Parathyroid adenoma (tissue), 2 donors: ENCODE results near the gene ATP9B.

Experiments
- H2AFZ ChIP-seq: fragments of 300-600 bp; sonication (generic); one replicate; pipeline ENCODE4 v1.7.0; 2017; ENCODE audit warnings: antibody characterized with exemption, mild to moderate bottlenecking
- H3K27ac ChIP-seq: fragments of 300-600 bp; sonication (generic); one replicate; pipeline ENCODE4 v1.7.0; 2017
- H3K27me3 ChIP-seq: fragments of 300-600 bp; sonication (generic); one replicate; pipeline ENCODE4 v1.7.0; 2017; ENCODE audit warnings: low read length; ENCODE audit not compliant: control insufficient read depth, insufficient read depth
- H3K36me3 ChIP-seq: fragments of 300-600 bp; sonication (generic); one replicate; pipeline ENCODE4 v1.7.0; 2017; ENCODE audit warnings: low read length; ENCODE audit not compliant: control insufficient read depth, insufficient read depth
- H3K4me1 ChIP-seq: fragments of 300-600 bp; sonication (generic); one replicate; pipeline ENCODE4 v1.7.0; 2017; ENCODE audit warnings: control low read depth
- H3K4me2 ChIP-seq: fragments of 300-600 bp; sonication (generic); one replicate; pipeline ENCODE4 v1.7.0; 2017; ENCODE audit warnings: low read length
- H3K4me3 ChIP-seq: fragments of 300-600 bp; sonication (generic); one replicate; pipeline ENCODE4 v1.7.0; 2017; ENCODE audit warnings: low read depth, low read length
- H3K79me2 ChIP-seq: fragments of 300-600 bp; sonication (generic); one replicate; pipeline ENCODE4 v1.7.0; 2017; ENCODE audit warnings: control low read depth
- H3K9ac ChIP-seq: fragments of 300-600 bp; sonication (generic); one replicate; pipeline ENCODE4 v1.7.0; 2017; ENCODE audit warnings: mild to moderate bottlenecking
- H3K9me3 ChIP-seq: fragments of 300-600 bp; sonication (generic); one replicate; pipeline ENCODE4 v1.7.0; 2017; ENCODE audit warnings: low read length; ENCODE audit not compliant: control insufficient read depth
- CTCF ChIP-seq: fragments of 300-600 bp; sonication (generic); IDR thresholded peaks from one replicate; pipeline ENCODE4 v1.7.0; 2017; ENCODE audit warnings: antibody characterized with exemption, mild to moderate bottlenecking
- donor health status: primary hyperparathyroidism.

The ATP9B gene

DNA sequence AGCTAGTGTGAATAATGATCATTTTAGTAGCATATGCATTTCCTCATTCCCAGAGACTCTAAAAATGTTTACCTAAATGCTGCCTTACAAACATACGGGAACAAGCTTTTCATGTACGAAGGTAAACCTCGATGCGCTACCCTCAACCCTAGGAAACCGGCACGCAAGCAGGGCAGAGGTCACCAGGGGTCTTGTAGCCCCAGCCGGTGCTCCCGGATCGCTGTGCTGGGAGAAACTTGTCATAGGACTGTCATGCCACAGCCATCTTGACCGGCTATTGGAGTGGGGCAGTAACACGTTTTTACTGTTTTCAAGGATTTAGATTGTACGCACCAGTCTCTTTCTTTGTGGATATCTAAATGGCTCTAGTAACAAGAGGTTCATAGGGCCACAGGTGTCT is 291.7 kb downstream of the ATP9B start:
- Histone ChIP-seq H3K4me2 (no peak overlapping the region), H2AFZ (no peak overlapping the region), H3K9me3 (no peaks in the 10 kb centered on the region), H3K79me2 (no peaks in the 10 kb centered on the region), H3K27ac (no peak overlapping the region), H3K27me3 (no peaks in the 10 kb centered on the region), H3K9ac (no peak overlapping the region), H3K4me1 (no peaks in the 10 kb centered on the region), H3K4me3 (no peak overlapping the region), H3K36me3 (no peaks in the 10 kb centered on the region)
- no peak for TF ChIP-seq CTCF

- Histone ChIP-seq H3K9me3 (no peaks in the 10 kb centered on the region), H3K36me3 (no peaks in the 10 kb centered on the region), H2AFZ (no peak overlapping the region), H3K79me2 (no peaks in the 10 kb centered on the region), H3K27ac (no peak overlapping the region), H3K9ac (no peak overlapping the region), H3K4me1 (no peaks in the 10 kb centered on the region), H3K4me3 (no peak overlapping the region), H3K4me2 (no peak overlapping the region), H3K27me3 (no peaks in the 10 kb centered on the region)
- TF ChIP-seq CTCF: no peak
Observed at GRCh38 chr18:79361766-79362522, 292.8 kb downstream of the ATP9B start.

- no peak for TF ChIP-seq CTCF
- H3K4me1 ChIP-seq: no peaks in the 10 kb centered on the region
- no peak overlapping the region for H2AFZ ChIP-seq
- no peaks in the 10 kb centered on the region for H3K27me3 ChIP-seq
- H3K36me3 ChIP-seq: no peaks in the 10 kb centered on the region
- no peak overlapping the region for H3K4me3 ChIP-seq
- H3K9ac ChIP-seq: no peak overlapping the region
- no peak overlapping the region for H3K4me2 ChIP-seq
- no peaks in the 10 kb centered on the region for H3K9me3 ChIP-seq
- no peak overlapping the region for H3K27ac ChIP-seq
- no peaks in the 10 kb centered on the region for H3K79me2 ChIP-seq
Observed at GRCh38 chr18:79365701-79366100, 296.5 kb downstream of the ATP9B start.

DNA sequence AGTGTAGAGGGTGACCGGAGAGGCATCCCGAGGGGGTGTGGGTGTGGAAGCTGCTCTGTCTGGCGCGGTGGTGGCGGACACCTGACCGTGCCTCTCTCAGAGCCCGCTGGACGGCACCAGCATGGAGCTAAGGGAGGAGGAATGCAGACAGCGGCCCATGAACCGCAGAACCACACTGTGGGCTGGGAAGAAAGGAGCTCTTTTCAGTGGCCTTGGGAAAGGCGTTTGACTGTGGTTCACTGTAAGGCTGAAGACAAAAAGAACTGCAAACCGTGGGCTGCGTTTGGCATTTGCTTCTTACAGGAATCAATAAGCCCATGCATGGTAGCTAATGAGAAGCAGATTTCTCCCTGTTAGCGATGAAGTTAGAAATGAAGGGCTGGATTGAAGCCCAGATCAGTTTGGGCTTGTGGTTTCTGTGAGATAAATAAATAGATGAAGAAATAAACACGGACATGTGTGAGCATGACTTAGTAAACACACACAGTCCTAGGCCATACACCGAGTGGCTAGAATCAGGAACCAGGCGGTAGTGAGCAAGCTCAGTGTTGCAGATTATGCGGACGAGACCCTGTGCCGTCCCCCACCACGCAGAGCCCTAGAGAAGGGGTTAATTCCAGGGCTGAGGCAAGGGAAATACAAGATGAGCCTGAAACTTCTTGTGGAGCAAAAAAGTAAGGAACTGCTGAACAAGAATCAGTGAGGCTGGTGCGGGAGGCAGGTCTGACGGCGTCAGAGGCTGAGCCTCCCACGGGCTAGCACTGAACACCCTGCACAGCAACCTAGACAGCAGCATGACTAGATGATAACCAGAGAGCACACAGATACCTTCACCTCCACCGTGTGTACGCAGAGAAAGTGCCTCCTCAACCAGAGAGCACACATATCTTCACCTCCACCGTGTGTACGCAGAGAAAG is 297.2 kb downstream of the ATP9B start:
- H3K27me3 ChIP-seq: no peaks in the 10 kb centered on the region
- no peak overlapping the region for H3K27ac ChIP-seq
- no peak overlapping the region for H3K9ac ChIP-seq
- H3K4me1 ChIP-seq: no peaks in the 10 kb centered on the region
- no peak for TF ChIP-seq CTCF
- H3K79me2 ChIP-seq: no peaks in the 10 kb centered on the region
- H3K4me3 ChIP-seq: no peak overlapping the region
- no peak overlapping the region for H3K4me2 ChIP-seq
- H2AFZ ChIP-seq: no peak overlapping the region
- no peaks in the 10 kb centered on the region for H3K9me3 ChIP-seq
- no peaks in the 10 kb centered on the region for H3K36me3 ChIP-seq
